ENCODE measurements around the gene MARCHF11. TPM values are rescaled to one million over a fixed set of nuclear protein-coding genes. Genes with fewer than 3 reads are reported as not detected.

Gene MARCHF11
- total RNA-seq, 1 experiment from 2014 or later = not detected

DNA sequence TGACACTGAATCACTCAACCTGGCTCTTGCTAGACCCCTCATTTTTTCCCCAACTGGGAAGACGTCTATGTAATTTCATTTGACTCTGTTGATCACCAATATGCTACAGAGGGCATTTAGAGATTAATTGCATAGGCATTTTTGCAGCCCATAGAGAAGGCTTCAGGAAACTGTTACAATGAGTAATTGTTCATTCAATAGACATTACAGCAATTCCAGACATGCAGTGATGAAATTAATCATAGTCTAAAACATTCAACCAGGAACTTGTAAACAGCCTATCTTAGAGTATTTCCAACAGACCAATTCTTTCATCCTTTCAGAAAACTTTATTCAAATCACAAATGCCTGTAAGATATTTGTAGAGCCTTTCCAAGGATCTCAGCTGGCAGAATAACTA, 122.3 kb downstream of the MARCHF11 start:
- DNase-seq (ENCODE audit: low read depth) = no peak

DNA sequence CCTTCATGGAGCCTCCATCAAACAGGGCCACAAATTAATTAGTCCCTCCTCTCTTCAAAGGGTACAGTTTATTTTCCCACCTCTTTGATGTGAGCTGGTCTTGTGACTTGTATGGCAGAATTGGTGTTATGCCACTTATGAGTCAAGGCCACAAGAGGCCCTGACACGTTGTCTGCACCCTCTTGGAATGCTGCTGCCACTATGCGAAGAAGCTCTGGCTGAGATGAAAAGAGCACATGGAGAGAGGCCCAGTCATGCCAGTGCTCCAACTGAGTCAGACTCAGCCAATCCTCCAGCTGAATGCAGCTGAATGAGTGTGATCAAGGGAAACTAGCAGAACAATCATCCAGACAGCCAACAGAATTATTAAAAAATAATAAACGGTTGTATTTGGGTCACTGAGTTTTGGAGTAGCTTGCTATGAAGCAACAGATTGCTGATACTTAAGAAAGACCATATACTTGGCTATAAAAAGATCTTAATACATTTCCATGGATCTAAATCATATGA, 128.3 kb downstream of the MARCHF11 start:
- no peak for DNase-seq (ENCODE audit: low read depth)

DNA sequence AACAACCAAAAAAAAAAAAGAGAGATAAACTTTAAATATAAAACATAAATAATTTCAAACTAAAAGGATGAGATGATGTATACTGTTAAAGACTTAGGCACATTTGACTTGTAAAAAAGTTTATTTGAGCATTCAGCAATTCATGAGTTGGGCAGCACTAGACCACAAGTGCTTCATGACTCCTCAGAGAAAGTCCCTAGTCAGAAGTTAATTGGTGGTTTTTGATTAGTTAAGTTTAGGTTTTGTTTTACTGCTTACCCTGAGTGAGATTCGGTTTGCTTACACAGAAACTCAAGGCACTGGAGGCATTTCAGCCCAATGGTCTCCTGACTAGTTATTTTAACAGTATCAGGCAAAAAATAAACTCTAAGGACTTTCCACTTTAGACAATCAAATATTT, 129.2 kb downstream of the MARCHF11 start:
- DNase-seq (ENCODE audit: low read depth) = no peak

DNA sequence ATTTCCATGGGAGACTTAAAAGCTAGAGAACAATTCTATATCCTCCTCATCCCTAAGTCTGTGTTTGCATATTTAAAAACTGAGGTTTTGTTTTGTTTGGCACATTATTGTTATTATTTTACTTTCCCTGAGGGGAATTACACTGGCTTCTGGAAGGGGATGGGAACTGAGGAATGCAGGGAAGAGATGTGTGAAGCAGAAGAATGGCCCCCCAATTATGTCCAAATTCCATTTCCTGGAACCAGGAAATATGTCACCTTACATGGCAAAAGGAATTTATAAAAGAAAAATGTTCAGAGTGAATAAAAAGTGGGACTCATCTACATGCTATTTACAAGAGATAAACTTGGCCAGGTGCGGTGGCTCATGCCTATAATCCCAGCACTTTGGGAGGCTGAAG, 129.8 kb downstream of the MARCHF11 start:
- DNase-seq (ENCODE audit: low read depth) = no peak

DNA sequence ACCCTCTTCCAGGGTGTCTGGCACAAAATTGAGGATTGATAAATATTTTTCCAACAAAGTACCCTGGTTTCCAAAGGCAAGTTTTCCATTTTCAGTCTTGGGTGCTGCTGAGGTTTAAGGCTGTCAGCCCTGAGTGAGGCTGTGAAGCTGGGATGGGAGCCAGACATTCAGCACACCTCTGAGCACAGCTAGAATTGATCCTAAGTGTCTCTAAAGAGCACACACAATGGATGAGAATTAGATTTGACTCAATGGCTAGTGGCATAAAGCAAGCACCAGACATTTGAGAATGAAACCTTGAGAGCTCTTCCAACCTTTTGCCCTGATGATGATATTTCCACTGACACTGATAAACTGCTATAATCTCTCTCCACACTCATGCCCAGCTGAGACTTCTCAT, 131.5 kb downstream of the MARCHF11 start:
- DNase-seq (ENCODE audit: low read depth) = no peak

DNA sequence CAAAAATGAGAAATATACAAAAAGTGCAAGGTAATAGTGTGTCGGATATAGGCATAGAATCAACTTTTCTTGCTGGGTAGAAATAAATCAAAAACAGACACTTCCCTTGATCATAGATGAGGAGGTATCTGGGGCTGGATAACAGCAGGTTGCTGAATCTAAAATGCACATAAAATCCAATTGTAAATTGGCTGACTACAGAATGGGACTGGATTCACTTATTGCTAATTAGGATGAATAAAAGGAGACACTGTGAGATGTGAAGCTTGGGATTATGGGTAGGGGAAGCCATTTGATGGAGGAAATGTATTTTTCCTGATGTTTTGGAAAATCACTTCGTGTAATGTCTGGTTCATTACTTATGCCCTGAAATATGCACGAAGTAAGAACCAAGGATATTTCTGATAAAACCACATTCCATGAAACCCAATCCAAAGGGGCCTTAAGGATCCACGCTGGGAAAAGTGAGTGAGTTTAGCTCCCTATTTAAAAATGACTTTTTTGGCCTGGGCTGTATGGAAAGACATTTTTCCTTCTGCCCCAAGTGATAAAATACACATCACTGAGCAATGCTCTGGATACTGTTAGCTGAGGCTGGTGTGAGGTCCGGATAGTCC, 136.1 kb downstream of the MARCHF11 start:
- DNase-seq (ENCODE audit: low read depth) = no peak

DNA sequence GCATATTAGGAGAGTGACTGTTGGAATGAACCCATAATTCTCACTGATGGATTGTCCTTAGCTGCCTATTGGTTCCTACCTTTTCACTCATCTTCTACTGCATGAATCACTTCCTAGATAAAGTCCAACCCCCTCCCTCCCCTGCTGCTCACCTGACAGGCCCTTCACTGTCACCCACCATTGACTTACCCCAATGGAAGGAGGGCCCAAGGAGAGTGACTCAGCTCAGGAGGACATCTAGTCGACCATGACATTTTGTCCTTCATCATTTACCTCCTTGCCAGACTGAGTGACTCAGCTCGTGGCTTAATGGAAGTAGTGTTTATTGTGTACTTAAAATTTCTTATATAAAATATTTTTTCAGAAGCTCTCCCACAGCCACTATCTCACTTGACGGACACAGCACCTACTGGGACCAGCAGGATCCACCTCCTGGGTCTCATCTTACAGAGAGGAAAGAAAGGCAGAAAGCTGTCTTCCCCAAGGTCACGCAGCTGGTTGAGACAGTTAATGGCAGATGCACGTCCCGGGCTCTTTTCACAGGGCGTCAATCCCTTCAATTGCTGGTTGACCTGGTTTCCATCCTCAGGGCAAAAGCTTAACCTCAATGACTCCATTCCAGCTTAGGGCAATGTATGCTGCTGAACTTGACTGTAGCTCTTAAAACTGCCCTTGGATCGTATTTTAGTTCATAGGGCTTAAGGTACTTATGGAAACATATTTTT, 142.3 kb downstream of the MARCHF11 start:
- DNase-seq (ENCODE audit: low read depth) = no peak

DNA sequence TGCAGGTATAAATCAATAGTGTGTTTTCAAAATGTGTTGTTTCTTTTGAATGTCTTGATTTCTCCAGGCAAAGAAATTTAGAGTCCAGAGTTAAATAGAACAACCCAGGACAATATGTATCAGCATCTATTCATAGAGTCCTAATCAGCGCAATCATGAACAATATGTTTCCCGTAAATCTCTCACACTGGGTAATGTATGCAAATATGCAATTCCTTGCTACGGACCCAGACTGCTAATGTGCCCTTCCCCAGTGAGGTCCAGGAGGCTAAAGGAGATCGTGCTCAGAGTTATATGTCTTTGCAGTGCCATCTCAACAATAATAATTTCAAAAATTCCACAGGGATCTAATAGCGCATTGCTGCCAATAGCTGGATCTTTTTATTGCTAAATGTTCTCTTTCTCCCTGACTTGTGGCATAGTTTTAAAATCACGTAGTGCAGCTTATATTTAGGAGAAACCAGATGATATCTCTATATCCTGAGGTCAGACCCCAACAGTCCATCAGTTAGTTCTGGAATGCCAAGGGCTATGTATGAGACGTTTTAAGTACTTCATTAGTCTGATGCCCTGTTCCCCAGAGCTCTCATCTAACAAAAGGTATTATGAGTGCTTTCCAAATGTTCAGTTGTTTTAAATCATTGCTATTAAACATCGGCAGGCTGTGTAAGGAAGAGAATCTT, 145.1 kb downstream of the MARCHF11 start:
- DNase-seq (ENCODE audit: low read depth) = no peak

DNA sequence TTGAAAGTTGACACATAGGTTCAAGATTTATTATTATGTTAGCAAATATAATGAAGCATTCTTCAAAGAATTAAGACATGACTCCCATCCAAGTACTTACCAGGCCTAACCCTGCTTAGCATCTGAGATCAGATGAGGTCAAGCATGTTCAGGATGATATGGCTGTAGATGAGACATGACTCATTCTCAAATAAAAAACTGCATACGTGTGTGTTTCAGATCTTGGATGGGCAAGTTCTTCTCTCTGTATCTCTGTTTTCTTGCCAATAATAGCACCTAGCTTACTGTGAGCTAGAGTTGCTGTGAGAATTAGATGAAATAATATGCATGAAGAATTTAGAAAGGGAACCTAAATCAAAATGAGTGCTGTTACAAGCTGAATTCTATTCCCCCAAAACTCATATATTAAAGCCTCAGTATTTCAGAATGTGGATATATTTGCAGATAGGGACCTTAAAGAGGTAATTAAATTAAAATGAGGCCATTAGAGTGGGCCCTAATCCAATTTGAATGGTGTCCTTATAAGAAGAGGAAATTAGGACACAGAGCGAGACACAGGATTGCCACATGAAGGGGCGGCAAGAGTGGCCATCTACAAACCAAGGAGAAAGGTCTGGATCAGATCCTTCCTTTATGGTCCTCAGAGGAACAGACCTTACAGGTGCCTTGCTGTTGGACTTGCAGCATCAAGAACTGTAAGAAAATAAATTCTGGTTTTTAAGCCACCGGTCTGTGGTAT, 146.2 kb downstream of the MARCHF11 start:
- DNase-seq (ENCODE audit: low read depth) = no peak

DNA sequence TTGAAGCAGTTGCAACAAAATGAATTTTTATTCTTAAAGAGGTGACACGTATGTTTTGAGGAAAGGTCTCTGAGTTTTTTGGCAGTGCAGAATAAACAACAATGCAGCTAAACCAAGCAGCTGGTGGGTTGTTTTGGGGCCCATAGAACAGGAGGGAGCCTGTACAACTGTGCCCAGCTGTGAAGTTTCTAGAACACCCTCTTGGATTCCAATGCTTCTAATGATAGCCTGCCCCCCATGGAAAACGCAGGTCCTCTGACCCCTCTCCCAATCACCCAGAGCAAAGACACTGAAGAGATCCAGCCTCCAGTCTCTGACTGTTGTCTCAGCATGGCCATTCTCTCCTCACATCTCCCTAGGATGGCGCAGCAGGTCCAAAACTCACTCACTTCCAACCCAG, 150.9 kb downstream of the MARCHF11 start:
- DNase-seq (ENCODE audit: low read depth) = no peak

DNA sequence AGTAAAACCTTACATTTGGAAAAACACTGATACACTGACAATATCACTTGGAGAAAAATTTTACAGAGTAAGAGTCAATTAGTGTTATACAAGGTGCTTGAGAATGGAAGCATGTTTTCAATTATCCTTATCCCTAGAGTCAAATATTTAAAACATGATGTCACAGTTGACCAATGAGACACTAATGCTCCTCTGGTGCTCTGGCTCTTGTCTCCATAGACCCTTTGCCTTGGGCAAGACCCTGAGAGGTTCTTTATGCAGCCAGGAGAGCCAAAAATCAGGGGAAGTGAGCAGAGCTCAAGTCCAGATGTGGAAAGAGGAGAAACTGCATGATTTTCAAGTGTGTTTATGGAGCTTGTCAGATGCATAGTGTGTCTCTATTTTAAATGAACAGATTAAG, 153.9 kb downstream of the MARCHF11 start:
- DNase-seq (ENCODE audit: low read depth) = no peak

DNA sequence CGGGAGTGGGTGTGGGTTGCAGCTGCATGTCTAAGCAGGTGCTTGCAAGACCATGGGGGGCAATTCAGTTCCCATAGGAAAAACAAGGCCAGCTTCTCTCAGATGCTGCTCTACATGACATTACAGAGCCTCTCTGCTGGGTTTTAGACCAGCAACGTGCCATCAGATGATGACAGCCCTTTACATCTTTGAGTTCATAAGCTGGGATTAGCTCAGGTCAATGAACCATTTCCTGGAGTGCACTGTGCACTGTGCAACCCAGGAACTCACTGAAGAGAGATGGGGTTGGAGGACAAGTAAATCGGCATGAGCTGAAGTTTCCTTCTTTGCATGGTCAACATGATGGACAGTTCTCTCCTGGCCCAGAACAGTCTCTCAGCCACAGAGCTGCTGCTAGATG, 160.6 kb downstream of the MARCHF11 start:
- DNase-seq (ENCODE audit: low read depth) = no peak

DNA sequence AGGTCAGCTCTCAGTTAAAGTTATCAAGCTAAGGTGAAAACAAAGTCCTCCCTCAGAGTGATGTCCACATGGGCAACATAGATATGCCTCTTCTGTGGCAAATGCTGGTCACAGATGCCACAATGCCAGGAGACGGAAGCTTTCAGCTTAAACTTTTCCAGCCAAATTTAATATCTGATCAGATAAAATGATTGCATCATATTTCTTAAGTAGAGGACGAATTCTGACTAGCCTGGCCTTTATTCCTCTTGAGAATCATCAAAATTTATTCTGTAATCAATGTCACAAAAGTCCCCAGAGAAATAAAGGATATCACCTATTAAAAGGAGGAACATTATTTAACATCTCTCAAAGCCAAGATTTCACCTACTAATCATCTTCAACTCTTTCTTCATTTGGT, 161.9 kb downstream of the MARCHF11 start:
- DNase-seq (ENCODE audit: low read depth) = no peak

Data from RPMI7951 (cell line).